PC-3 (cell line): ENCODE measurements around the gene UBQLN2.

ENCODE experiments used
- CTCF ChIP-seq: fragments of 300-600 bp; sonication (generic); conservative IDR thresholded peaks from 2 replicates; pipeline ENCODE4 v1.5.1; 2017; ENCODE audit warnings: antibody characterized with exemption, low read depth, mild to moderate bottlenecking, low read length
- EZH2 ChIP-seq: fragments of 300-600 bp; sonication (generic); IDR thresholded peaks from one replicate; pipeline ENCODE4 v1.6.1; 2017; ENCODE audit warnings: antibody characterized with exemption, mild to moderate bottlenecking, low read length; ENCODE audit not compliant: unreplicated experiment

GRCh38 chrX:56519642-56520041, 43.8 kb upstream of the UBQLN2 start:
- TF ChIP-seq CTCF: no peak
- TF ChIP-seq EZH2: no peak
